ENCODE measurements around the gene MTR. TPM values are rescaled to one million over a fixed set of nuclear protein-coding genes. Genes with fewer than 3 reads are reported as not detected.

Gene MTR
- total RNA-seq, 4 donors from 2014 or later: 26.1 to 41.6 (median 32.8) TPM

DNA sequence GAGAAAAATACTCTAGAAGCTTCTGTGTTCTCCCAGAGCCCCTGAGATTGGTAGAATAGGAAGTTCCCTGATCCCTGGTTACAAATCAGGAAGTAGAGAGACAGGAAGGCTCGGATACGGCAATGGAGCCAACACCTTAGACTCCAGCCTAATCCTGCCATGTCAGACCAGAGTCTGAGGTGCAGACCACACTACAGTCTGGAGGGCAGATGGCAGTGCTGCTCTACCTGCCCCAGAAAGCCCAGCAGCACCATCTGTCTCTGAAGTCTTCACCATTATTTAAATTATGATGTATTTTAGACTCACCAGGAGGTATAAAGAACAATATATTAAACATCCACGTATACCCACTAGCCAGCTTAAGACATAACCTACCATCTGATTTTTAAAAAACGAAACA, 93.0 kb downstream of the MTR start:
- TF ChIP-seq, protein P1, sequence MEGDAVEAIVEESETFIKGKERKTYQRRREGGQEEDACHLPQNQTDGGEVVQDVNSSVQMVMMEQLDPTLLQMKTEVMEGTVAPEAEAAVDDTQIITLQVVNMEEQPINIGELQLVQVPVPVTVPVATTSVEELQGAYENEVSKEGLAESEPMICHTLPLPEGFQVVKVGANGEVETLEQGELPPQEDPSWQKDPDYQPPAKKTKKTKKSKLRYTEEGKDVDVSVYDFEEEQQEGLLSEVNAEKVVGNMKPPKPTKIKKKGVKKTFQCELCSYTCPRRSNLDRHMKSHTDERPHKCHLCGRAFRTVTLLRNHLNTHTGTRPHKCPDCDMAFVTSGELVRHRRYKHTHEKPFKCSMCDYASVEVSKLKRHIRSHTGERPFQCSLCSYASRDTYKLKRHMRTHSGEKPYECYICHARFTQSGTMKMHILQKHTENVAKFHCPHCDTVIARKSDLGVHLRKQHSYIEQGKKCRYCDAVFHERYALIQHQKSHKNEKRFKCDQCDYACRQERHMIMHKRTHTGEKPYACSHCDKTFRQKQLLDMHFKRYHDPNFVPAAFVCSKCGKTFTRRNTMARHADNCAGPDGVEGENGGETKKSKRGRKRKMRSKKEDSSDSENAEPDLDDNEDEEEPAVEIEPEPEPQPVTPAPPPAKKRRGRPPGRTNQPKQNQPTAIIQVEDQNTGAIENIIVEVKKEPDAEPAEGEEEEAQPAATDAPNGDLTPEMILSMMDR (IDR thresholded peaks at IDR 0.05; ENCODE audit: low read depth): no peak

DNA sequence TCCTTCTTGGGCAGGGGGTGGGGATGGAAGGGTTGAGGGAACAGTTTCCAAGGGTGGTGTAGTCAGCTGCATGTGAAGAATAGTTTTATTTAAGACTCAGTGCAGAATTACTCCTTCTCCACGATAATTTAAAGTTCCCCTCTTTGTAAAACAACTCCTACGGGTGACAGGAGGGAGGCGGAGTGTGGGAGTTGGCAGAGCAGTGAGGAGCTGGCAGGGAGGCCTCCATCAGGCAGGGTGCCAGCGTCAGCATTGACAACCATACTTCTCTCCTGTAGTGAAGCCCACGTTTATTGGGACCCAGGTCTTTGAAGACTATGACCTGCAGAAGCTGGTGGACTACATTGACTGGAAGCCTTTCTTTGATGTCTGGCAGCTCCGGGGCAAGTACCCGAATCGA, 93.8 kb downstream of the MTR start:
- TF ChIP-seq, protein P1 (IDR thresholded peaks at IDR 0.05; ENCODE audit: low read depth): no peak

DNA sequence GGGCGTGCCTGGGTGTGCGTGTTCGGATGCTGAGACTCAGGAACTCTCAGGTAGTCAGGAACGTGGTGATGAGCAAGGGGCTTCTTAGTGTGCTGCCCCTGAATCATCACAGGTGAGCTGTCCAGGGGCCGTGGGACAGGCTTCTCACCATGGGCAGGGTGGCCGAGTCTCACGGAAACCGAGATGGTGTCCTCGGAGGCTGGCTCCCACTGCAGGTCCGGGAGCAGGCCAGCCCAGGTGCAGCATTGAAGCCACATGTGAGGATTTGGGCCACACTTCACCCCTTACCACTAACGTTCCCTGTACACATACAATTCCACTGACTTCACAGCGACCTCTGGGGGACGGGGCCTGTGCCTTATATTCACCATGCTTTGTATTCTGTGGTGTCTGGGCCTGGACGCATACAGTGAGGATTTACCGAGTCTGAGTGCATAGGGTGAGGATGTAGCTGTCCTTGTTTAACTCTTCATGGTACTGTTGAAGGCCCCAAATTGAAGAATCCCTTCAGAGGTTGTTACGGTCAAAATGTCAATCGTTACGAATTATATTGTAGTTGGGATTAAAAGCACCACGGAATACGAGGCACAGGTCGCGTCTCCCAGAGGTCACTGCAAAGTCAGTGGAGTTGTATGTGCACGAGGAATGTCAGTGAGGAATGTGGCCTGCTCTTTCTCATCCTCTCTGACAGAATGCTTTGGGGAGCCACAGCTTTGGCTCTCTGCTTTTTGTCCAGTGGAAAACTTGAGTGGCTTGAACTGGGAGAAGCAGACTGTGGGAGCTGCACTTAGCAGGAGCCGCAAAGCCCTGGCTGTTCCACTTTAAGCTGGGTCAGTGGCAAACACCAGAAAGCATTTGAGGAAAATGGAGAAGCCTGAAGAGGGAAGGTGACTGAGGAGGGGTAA, 95.3 kb downstream of the MTR start:
- TF ChIP-seq, protein P1 (IDR thresholded peaks at IDR 0.05; ENCODE audit: low read depth): no peak

DNA sequence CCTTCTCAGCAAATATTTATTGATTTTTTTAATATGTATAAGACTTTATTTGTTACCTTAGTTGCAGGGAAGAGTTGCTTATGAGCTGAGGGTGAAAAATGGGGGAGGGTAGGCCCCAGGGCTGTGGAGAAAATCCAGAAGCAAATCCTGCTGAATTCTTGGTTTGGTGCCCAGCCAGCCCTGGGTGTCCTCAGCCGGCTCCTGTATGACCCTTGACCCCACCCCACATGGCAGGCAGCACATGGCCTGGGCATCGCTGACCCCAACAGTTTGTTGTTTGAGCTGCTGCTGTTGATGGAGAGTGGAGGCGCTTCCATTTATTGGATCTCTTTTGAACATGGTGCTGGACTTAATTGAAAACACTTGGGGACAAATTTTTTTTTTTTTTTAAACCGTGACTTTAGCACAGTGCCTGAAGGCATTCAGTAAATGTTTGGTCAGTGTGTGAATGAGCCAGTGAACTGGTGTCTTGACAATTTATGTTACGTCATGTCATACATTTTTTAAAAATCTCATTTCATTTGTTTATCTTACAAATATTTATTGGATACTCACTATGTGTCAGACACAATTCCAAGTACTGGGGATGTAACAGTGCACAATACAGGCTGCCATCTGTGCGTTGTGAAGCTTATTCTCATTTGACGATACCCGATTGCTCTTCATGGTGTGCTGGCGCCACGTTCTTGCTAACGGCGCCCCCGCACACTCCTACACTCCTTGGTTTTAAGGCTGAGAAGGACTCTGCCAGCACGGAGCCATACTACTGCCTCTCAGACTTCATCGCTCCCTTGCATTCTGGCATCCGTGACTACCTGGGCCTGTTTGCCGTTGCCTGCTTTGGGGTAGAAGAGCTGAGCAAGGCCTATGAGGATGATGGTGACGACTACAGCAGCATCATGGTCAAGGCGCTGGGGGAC, 98.8 kb downstream of the MTR start:
- TF ChIP-seq, protein P1 (IDR thresholded peaks at IDR 0.05; ENCODE audit: low read depth): no peak

DNA sequence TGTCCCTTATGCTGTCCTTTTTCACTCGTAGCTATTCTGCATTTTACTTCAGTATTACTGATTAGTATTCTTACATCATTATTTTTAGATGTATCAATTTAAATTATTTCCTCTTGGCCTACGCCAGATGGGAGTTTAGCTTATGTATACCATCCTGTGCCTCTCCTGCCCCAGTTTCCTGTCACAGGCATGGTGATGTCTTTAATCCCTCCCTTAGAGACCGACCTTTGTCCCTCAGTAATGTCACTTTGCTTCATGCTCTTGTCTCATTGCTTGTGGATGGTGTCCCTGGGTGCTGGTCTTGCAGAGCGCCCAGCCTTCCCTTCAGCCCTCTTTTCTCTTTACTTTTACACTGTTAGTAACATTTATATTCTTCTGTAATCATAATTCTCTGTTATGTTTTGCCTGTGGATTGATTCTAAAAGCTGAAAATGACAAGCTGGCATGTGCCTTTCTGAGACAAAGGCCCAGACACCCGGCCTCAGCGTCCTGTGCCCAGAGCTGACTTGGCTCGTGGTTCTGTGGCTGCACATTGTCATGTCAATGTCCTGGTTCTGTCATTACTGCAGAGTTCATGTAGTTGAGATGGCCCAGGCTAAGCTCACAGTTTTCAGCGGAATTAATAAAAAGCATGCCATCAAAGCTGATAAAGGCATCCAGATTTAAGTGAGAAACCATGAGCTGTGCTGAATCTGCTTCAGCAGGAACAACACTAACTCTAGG, 100.7 kb downstream of the MTR start:
- TF ChIP-seq, protein P1 (IDR thresholded peaks at IDR 0.05; ENCODE audit: low read depth): no peak

DNA sequence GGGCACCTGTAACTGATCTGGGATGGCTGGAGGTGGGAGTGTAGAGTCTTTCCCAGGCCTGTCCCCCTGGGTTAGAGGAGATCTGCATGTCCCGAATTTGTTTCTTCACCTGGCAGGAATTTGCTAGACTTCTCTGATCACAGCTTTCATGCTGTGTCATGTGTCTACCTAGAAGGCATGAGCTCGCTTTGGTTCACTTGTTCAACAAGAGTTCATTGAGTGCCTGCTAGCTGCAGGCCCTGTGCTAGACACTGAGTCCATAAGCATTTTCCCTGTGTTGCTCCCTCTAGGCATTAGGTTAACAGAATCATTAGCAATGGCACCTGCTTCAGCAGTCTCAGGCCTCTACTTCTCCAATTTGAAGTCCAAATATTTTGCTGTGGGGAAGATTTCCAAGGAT, 101.6 kb downstream of the MTR start:
- TF ChIP-seq, protein P1 (IDR thresholded peaks at IDR 0.05; ENCODE audit: low read depth): no peak

Data from subcutaneous adipose tissue (tissue), 4 donors.